ENCODE results near the gene ASCL3.

DNA sequence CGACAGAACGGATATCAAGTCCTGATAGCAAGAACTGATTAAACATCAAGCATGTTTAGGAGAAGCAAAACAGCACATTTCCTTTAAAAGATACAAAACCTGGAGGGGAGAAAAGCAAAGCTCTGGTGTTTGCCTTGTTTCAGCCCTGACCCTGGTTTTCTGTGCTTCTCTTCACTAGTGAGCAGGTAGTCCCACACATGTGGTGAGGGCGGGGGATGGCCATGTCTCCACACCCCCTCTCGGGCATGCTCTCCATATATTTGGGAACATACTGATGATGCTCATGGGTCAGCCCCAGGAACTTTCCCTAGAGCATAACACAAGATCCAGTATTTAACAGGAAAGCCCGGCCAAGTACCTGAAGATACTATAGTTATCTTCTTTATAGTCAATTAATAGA lies 20.1 kb downstream of the ASCL3 start:
- TF ChIP-seq EP300 (IDR thresholded peaks at IDR 0.05) (no peak), POLR2AphosphoS5 (IDR thresholded peaks at IDR 0.05) (no peak)

All from upper lobe of left lung (tissue), 4 donors.